PC-9 (cell line): ENCODE results near the gene BNIP3. TPM values are rescaled to one million over a fixed set of nuclear protein-coding genes. Genes with fewer than 3 reads are reported as not detected.

ENCODE experiments used
- BruUV-seq: library from RNA; stranded (reverse); fragments of 400-500 nt; replicated peaks from 2 replicates; lab custom pipeline; 2021; lab: Mats Ljungman, UMichigan
- CTCF ChIA-PET: fragments of 300-600 bp; sonication (Branson Sonifier 250); formaldehyde crosslinking; loops from one replicate; lab custom pipeline; 2022; ENCODE audit warnings: antibody characterized with exemption; lab: Charles Lee
- POLR2A ChIA-PET: fragments of 300-600 bp; sonication (Branson Sonifier 250); formaldehyde crosslinking; loops from one replicate; lab custom pipeline; 2022; ENCODE audit warnings: antibody characterized with exemption; ENCODE audit not compliant: unreplicated experiment; lab: Charles Lee
- DNase-seq, 2 experiments: peaks; one replicate each; pipeline versions ENCODE4 v3.0.0 to v3.0.0-alpha.2; 2015 to 2022; ENCODE audit warnings: mixed read lengths in 1 of 2
- H2AFZ ChIP-seq: fragments of 200-600 bp; sonication (generic); 2 replicates; pipeline ENCODE4 v1.8.1; 2017; ENCODE audit warnings: antibody characterized with exemption
- H3F3A ChIP-seq: fragments of 200-600 bp; sonication (generic); 2 replicates; pipeline ENCODE4 v1.8.1; 2017; ENCODE audit warnings: antibody characterized with exemption, mild to moderate bottlenecking, low read depth; ENCODE audit not compliant: insufficient read depth
- H3K27ac ChIP-seq: fragments of 200-600 bp; sonication (generic); 2 replicates; pipeline ENCODE4 v1.6.1; 2016; ENCODE audit warnings: mixed run types
- H3K27me3 ChIP-seq: fragments of 200-600 bp; sonication (generic); 2 replicates; pipeline ENCODE4 v1.6.1; 2016; ENCODE audit warnings: low read depth, mixed run types; ENCODE audit not compliant: insufficient read depth
- H3K36me3 ChIP-seq: fragments of 200-600 bp; sonication (generic); 2 replicates; pipeline ENCODE4 v1.6.1; 2016; ENCODE audit warnings: low read depth, mixed run types
- H3K4me1 ChIP-seq: fragments of 200-600 bp; sonication (generic); replicated peaks from 2 replicates; pipeline ENCODE4 v1.6.1; 2016; ENCODE audit warnings: mixed run types; ENCODE audit not compliant: insufficient read depth
- H3K4me2 ChIP-seq: fragments of 200-600 bp; sonication (generic); 2 replicates; pipeline ENCODE4 v1.6.1; 2017; ENCODE audit warnings: mixed run types
- H3K4me3 ChIP-seq: fragments of 200-600 bp; sonication (generic); 2 replicates; pipeline ENCODE4 v1.6.1; 2016; ENCODE audit warnings: mixed run types
- H3K79me2 ChIP-seq: fragments of 200-600 bp; sonication (generic); 2 replicates; pipeline ENCODE4 v1.6.1; 2017; ENCODE audit warnings: low read depth, mixed run types
- H3K9me2 ChIP-seq: fragments of 200-600 bp; sonication (generic); 2 replicates; pipeline ENCODE4 v1.8.1; 2017; ENCODE audit warnings: mild to moderate bottlenecking; ENCODE audit not compliant: insufficient read depth
- H3K9me3 ChIP-seq: fragments of 200-600 bp; sonication (generic); 2 replicates; pipeline ENCODE4 v1.8.1; 2016; ENCODE audit warnings: low read depth; ENCODE audit not compliant: insufficient read depth
- H4K20me1 ChIP-seq: fragments of 200-600 bp; sonication (generic); 2 replicates; pipeline ENCODE4 v1.8.1; 2017; ENCODE audit not compliant: insufficient read depth
- CTCF ChIP-seq: fragments of 200-600 bp; sonication (generic); conservative IDR thresholded peaks from 2 replicates; pipeline ENCODE4 v1.6.1; 2017; ENCODE audit warnings: mixed run types, antibody characterized with exemption, mild to moderate bottlenecking, moderate library complexity
- EZH2 ChIP-seq: fragments of 200-600 bp; sonication (generic); IDR thresholded peaks from 2 replicates; pipeline ENCODE4 v1.8.0; 2017; ENCODE audit warnings: antibody characterized with exemption, low read depth
- intact Hi-C: fragments of 100-400 bp; cut with micrococcal nuclease; formaldehyde crosslinking; loops from one replicate; pipeline ENCODE4 v1.10.0; 2022; ENCODE audit not compliant: unreplicated experiment
- total RNA-seq: library from RNA; stranded (reverse); gene quantifications from 2 replicates; pipeline ENCODE4 v1.2.3, GENCODE V29; 2021

BNIP3 gene
- total RNA-seq, 1 experiment from 2014 or later = 21.0 TPM

- Histone ChIP-seq H3K36me3 (no peaks in the 10 kb centered on the region), H3K9me3 (no peaks in the 10 kb centered on the region), H3K79me2 (no peaks in the 10 kb centered on the region; the same call in 1 of the 2 replicates), H3K27me3 (no peaks in the 10 kb centered on the region), H3F3A (peaks cover 11% of the 10 kb centered on the region; the same call in 1 of the 2 replicates), H4K20me1 (no peaks in the 10 kb centered on the region), H3K4me1 (peaks cover 26% of the 10 kb centered on the region), H3K9me2 (no peaks in the 10 kb centered on the region), H3K4me2 (peak overlapping the region; percentile 72), H3K4me3 (no peak overlapping the region; the same call in 1 of the 2 replicates), H3K27ac (no peak overlapping the region), H2AFZ (no peak overlapping the region)
- TF ChIP-seq EZH2 = no peak
- TF ChIP-seq CTCF = no peak
- intact Hi-C loops = loop anchor here (10.0 kb wide), 1 partner anchor 98 kb away; no protein-coding TSS in a partner anchor
- no TSS peak for BruUV-seq
- CTCF ChIA-PET = no interaction called here
- no peak for DNase-seq
- POLR2A ChIA-PET = interaction anchor here (0.6 kb wide), 1 partner anchor 98 kb away, joined by 4 read pairs; no protein-coding TSS in a partner anchor
Measured at GRCh38 chr10:131996466-131997365, 15.0 kb upstream of the BNIP3 start.

DNA sequence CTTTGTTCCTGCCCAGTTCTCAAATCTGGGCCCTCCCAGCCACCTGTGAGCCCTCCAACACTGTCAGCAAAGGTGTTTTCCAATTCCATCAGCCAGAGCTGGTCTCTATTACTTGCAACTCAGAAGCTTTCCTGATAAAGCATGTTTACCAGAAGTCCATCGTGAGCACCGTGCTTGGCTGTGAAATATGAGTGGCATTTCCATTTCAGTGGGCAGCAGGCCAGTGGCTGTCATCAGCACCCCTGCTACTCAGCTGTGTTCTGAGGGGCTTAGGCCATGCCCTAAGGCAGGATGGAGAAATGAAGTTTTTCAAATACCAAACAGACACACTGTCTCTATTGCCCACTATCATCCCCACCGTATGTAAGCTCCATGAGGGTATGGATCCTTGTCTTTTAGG, 12.7 kb upstream of the BNIP3 start:
- intact Hi-C loops = loop anchor here (10.0 kb wide), 1 partner anchor 100 kb away; no protein-coding TSS in a partner anchor
- Histone ChIP-seq H3K4me1 (peaks cover 26% of the 10 kb centered on the region), H3K9me2 (no peaks in the 10 kb centered on the region), H3K4me2 (no peak overlapping the region), H3K9me3 (no peaks in the 10 kb centered on the region), H3K79me2 (no peaks in the 10 kb centered on the region; the same call in 1 of the 2 replicates), H3K4me3 (no peak overlapping the region), H3F3A (peaks cover 11% of the 10 kb centered on the region; the same call in 1 of the 2 replicates), H3K36me3 (no peaks in the 10 kb centered on the region), H2AFZ (no peak overlapping the region), H3K27ac (no peak overlapping the region), H3K27me3 (no peaks in the 10 kb centered on the region), H4K20me1 (no peaks in the 10 kb centered on the region)
- TF ChIP-seq EZH2 (no peak), CTCF (no peak)
- no peak for DNase-seq
- CTCF ChIA-PET = no interaction called here
- POLR2A ChIA-PET = no interaction called here
- no TSS peak for BruUV-seq

DNA sequence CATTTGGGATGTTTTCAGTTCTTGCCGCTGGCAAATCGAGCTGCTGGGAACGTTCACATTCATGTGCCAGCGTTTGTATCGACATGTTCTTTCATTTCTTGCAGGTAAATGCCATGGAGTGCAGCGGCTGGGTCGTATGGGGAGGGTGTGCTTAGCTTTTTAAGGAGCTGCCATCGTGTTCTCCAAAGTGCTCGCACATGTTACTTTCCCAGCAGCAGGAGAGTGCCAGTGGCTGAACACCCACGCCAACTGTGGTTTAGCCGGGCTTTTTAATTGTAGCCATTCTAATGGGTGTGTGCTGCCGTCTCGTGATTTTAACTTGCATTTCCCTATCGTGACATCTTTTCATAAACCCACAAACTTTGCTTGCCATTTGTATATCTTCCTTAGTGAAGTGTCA, 11.6 kb upstream of the BNIP3 start:
- TF ChIP-seq EZH2 = no peak
- no peak for TF ChIP-seq CTCF
- intact Hi-C loops = loop anchor here (10.0 kb wide), 1 partner anchor 102 kb away; no protein-coding TSS in a partner anchor
- H3K4me1 ChIP-seq = peaks cover 18% of the 10 kb centered on the region
- no peaks in the 10 kb centered on the region; the same call in 1 of the 2 replicates for H3K79me2 ChIP-seq
- CTCF ChIA-PET = no interaction called here
- POLR2A ChIA-PET = no interaction called here
- DNase-seq = no peak
- no peaks in the 10 kb centered on the region for H3K9me2 ChIP-seq
- no peak overlapping the region for H3K27ac ChIP-seq
- H3K27me3 ChIP-seq = no peaks in the 10 kb centered on the region
- H3F3A ChIP-seq = peaks cover 9% of the 10 kb centered on the region; the same call in 1 of the 2 replicates
- H4K20me1 ChIP-seq = no peaks in the 10 kb centered on the region
- no peaks in the 10 kb centered on the region for H3K9me3 ChIP-seq
- H2AFZ ChIP-seq = no peak overlapping the region
- H3K36me3 ChIP-seq = no peaks in the 10 kb centered on the region
- H3K4me2 ChIP-seq = no peak overlapping the region
- BruUV-seq = no TSS peak
- no peak overlapping the region for H3K4me3 ChIP-seq
